ENCODE results near the gene DHX40.
"Not testable (repeated sequence)": the region's sequence is repeated elsewhere in the genome, so short reads cannot be mapped to it uniquely, and the experiment has no call there.

Gene DHX40

GRCh38 chr17:59629174-59629573, 63.8 kb downstream of the DHX40 start:
- DNase-seq (ENCODE audit: low spot score) = no peak

GRCh38 chr17:59631276-59631675, 65.9 kb downstream of the DHX40 start:
- no peak for DNase-seq (ENCODE audit: low spot score)

GRCh38 chr17:59632398-59632797, 67.0 kb downstream of the DHX40 start:
- DNase-seq (ENCODE audit: low spot score) = no peak

- DNase-seq (ENCODE audit: low spot score) = no peak
Measured at GRCh38 chr17:59633658-59634359, 68.4 kb downstream of the DHX40 start.

- DNase-seq (ENCODE audit: low spot score) = no peak
Measured at GRCh38 chr17:59634632-59635541, 69.5 kb downstream of the DHX40 start.

GRCh38 chr17:59637611-59638310, 72.4 kb downstream of the DHX40 start:
- DNase-seq (ENCODE audit: low spot score) = no peak

- DNase-seq (ENCODE audit: low spot score) = no peak
Measured at GRCh38 chr17:59638553-59638952, 73.1 kb downstream of the DHX40 start.

GRCh38 chr17:59641799-59642484, 76.5 kb downstream of the DHX40 start:
- DNase-seq (ENCODE audit: low spot score) = no peak

GRCh38 chr17:59642565-59642964, 77.2 kb downstream of the DHX40 start:
- DNase-seq (ENCODE audit: low spot score) = no peak

- DNase-seq (ENCODE audit: low spot score) = no peak
Measured at GRCh38 chr17:59643159-59644140, 78.0 kb downstream of the DHX40 start.

GRCh38 chr17:59647288-59647687, 81.9 kb downstream of the DHX40 start:
- no peak for DNase-seq (ENCODE audit: low spot score)

GRCh38 chr17:59649886-59650285, 84.5 kb downstream of the DHX40 start:
- DNase-seq (ENCODE audit: low spot score) = no peak

GRCh38 chr17:59650642-59651041, 85.2 kb downstream of the DHX40 start:
- no peak for DNase-seq (ENCODE audit: low spot score)

- DNase-seq (ENCODE audit: low spot score) = no peak
Measured at GRCh38 chr17:59651346-59651745, 85.9 kb downstream of the DHX40 start.

- DNase-seq (ENCODE audit: low spot score) = no peak
Measured at GRCh38 chr17:59652119-59652518, 86.7 kb downstream of the DHX40 start.

GRCh38 chr17:59656624-59657023, 91.2 kb downstream of the DHX40 start:
- not testable (repeated sequence) for DNase-seq (ENCODE audit: low spot score)
